MG63 (cell line): ENCODE data around the gene TMEM45A. TPM values are rescaled to one million over a fixed set of nuclear protein-coding genes. Genes with fewer than 3 reads are reported as not detected.
"Not testable (repeated sequence)": the region's sequence is repeated elsewhere in the genome, so short reads cannot be mapped to it uniquely, and the experiment has no call there.

Experiments used
- DNase-seq: peaks from one replicate; pipeline ENCODE4 v3.0.0-alpha.2; 2020
- H3K27me3 ChIP-seq: fragments of 250-450 bp; sonication (Bioruptor Pico); 2 replicates; pipeline ENCODE4 v1.5.1; 2020; ENCODE audit warnings: mild to moderate bottlenecking, moderate library complexity
- H3K36me3 ChIP-seq: fragments of 250-450 bp; sonication (Bioruptor Pico); 2 replicates; pipeline ENCODE4 v1.5.1; 2020; ENCODE audit warnings: mild to moderate bottlenecking, moderate library complexity
- H3K4me3 ChIP-seq: fragments of 250-450 bp; sonication (Bioruptor Pico); 2 replicates; pipeline ENCODE4 v1.5.1; 2020; ENCODE audit warnings: mild to moderate bottlenecking, moderate library complexity
- H3K9me3 ChIP-seq: fragments of 250-450 bp; sonication (Bioruptor Pico); 2 replicates; pipeline ENCODE4 v1.5.1; 2020; ENCODE audit warnings: mild to moderate bottlenecking, moderate library complexity
- total RNA-seq: library from RNA; depleted of rRNA; stranded (reverse); fragments of >200 nt; shearing (Covaris generic); gene quantifications from 2 replicates; pipeline ENCODE4 v1.2.3, GENCODE V29; 2014; ENCODE audit warnings: low replicate concordance

The TMEM45A gene
- total RNA-seq, 1 experiment from 2014 or later = 57.0 TPM

GRCh38 chr3:100518983-100519382 is 26.6 kb downstream of the TMEM45A start:
- peaks cover 3% of the 10 kb centered on the region for H3K9me3 ChIP-seq
- no peak for DNase-seq

GRCh38 chr3:100521439-100521845 is 29.0 kb downstream of the TMEM45A start:
- H3K27me3 ChIP-seq = no peaks in the 10 kb centered on the region
- no peak overlapping the region for H3K4me3 ChIP-seq
- H3K9me3 ChIP-seq = no peaks in the 10 kb centered on the region
- H3K36me3 ChIP-seq = no peaks in the 10 kb centered on the region
- DNase-seq = no peak

More at GRCh38 chr3:100518983-100519382, 26.6 kb downstream of the TMEM45A start:
- Histone ChIP-seq H3K4me3 (no peak overlapping the region), H3K27me3 (no peaks in the 10 kb centered on the region), H3K36me3 (no peaks in the 10 kb centered on the region)

GRCh38 chr3:100522125-100522524 is 29.7 kb downstream of the TMEM45A start:
- Histone ChIP-seq H3K4me3 (no peak overlapping the region), H3K27me3 (no peaks in the 10 kb centered on the region), H3K36me3 (no peaks in the 10 kb centered on the region), H3K9me3 (no peaks in the 10 kb centered on the region)
- DNase-seq = no peak

GRCh38 chr3:100523050-100523760 is 30.8 kb downstream of the TMEM45A start:
- Histone ChIP-seq H3K36me3 (no peaks in the 10 kb centered on the region), H3K9me3 (no peaks in the 10 kb centered on the region), H3K27me3 (no peaks in the 10 kb centered on the region), H3K4me3 (no peak overlapping the region)
- DNase-seq = no peak

GRCh38 chr3:100525753-100526612 is 33.6 kb downstream of the TMEM45A start:
- H3K27me3 ChIP-seq = no peaks in the 10 kb centered on the region
- peak; percentile 69 for DNase-seq
- no peak overlapping the region for H3K4me3 ChIP-seq
- H3K9me3 ChIP-seq = no peaks in the 10 kb centered on the region
- no peaks in the 10 kb centered on the region for H3K36me3 ChIP-seq

GRCh38 chr3:100526613-100527346 is 34.4 kb downstream of the TMEM45A start:
- no peak for DNase-seq
- Histone ChIP-seq H3K36me3 (no peaks in the 10 kb centered on the region), H3K4me3 (no peak overlapping the region), H3K9me3 (no peaks in the 10 kb centered on the region), H3K27me3 (no peaks in the 10 kb centered on the region)

- H3K4me3 ChIP-seq = no peak overlapping the region
- H3K36me3 ChIP-seq = no peaks in the 10 kb centered on the region
- DNase-seq = no peak
- no peaks in the 10 kb centered on the region for H3K9me3 ChIP-seq
- H3K27me3 ChIP-seq = no peaks in the 10 kb centered on the region
Observed at GRCh38 chr3:100527347-100527735, 34.9 kb downstream of the TMEM45A start.

GRCh38 chr3:100531093-100531492 is 38.7 kb downstream of the TMEM45A start:
- H3K27me3 ChIP-seq = no peaks in the 10 kb centered on the region
- no peaks in the 10 kb centered on the region for H3K36me3 ChIP-seq
- no peaks in the 10 kb centered on the region for H3K9me3 ChIP-seq
- no peak for DNase-seq
- no peak overlapping the region for H3K4me3 ChIP-seq

- no peak overlapping the region for H3K4me3 ChIP-seq
- H3K36me3 ChIP-seq = no peaks in the 10 kb centered on the region
- no peak for DNase-seq
- no peaks in the 10 kb centered on the region for H3K27me3 ChIP-seq
- no peaks in the 10 kb centered on the region for H3K9me3 ChIP-seq
Observed at GRCh38 chr3:100532411-100532810, 40.0 kb downstream of the TMEM45A start.

GRCh38 chr3:100533176-100533575 is 40.8 kb downstream of the TMEM45A start:
- no peaks in the 10 kb centered on the region for H3K27me3 ChIP-seq
- no peak for DNase-seq
- no peaks in the 10 kb centered on the region for H3K36me3 ChIP-seq
- H3K9me3 ChIP-seq = no peaks in the 10 kb centered on the region
- H3K4me3 ChIP-seq = no peak overlapping the region

- no peak for DNase-seq
- no peaks in the 10 kb centered on the region for H3K36me3 ChIP-seq
- no peaks in the 10 kb centered on the region for H3K9me3 ChIP-seq
- no peaks in the 10 kb centered on the region for H3K27me3 ChIP-seq
- no peak overlapping the region for H3K4me3 ChIP-seq
Observed at GRCh38 chr3:100535610-100535943, 43.2 kb downstream of the TMEM45A start.

- Histone ChIP-seq H3K36me3 (no peaks in the 10 kb centered on the region), H3K4me3 (no peak overlapping the region), H3K27me3 (no peaks in the 10 kb centered on the region), H3K9me3 (no peaks in the 10 kb centered on the region)
- no peak for DNase-seq
Observed at GRCh38 chr3:100536093-100536492, 43.7 kb downstream of the TMEM45A start.

- Histone ChIP-seq H3K4me3 (no peak overlapping the region), H3K9me3 (no peaks in the 10 kb centered on the region), H3K27me3 (no peaks in the 10 kb centered on the region), H3K36me3 (no peaks in the 10 kb centered on the region; the same call in 1 of the 2 replicates)
- DNase-seq = no peak
Observed at GRCh38 chr3:100537646-100538338, 45.4 kb downstream of the TMEM45A start.

- no peaks in the 10 kb centered on the region for H3K27me3 ChIP-seq
- no peaks in the 10 kb centered on the region; the same call in 1 of the 2 replicates for H3K36me3 ChIP-seq
- H3K4me3 ChIP-seq = no peak overlapping the region
- no peak for DNase-seq
- H3K9me3 ChIP-seq = no peaks in the 10 kb centered on the region
Observed at GRCh38 chr3:100538339-100538706, 45.9 kb downstream of the TMEM45A start.

GRCh38 chr3:100540791-100541334 is 48.4 kb downstream of the TMEM45A start:
- Histone ChIP-seq H3K36me3 (no peaks in the 10 kb centered on the region; the same call in 1 of the 2 replicates), H3K4me3 (no peak overlapping the region), H3K27me3 (no peaks in the 10 kb centered on the region), H3K9me3 (no peaks in the 10 kb centered on the region)
- no peak for DNase-seq

- DNase-seq, H3K36me3 ChIP-seq, H3K27me3 ChIP-seq, H3K9me3 ChIP-seq, H3K4me3 ChIP-seq: not testable (repeated sequence)
Observed at GRCh38 chr3:100541428-100541827, 49.0 kb downstream of the TMEM45A start.
